GM23248 (cell line): ENCODE data around the gene MEMO1. TPM values are rescaled to one million over a fixed set of nuclear protein-coding genes. Genes with fewer than 3 reads are reported as not detected.

Experiments
- DNase-seq: peaks from one replicate; pipeline ENCODE4 v3.0.0-alpha.2; 2015
- H2AFZ ChIP-seq: fragments of 200-600 bp; sonication (generic); 2 replicates; pipeline ENCODE4 v1.6.1; 2016; ENCODE audit warnings: antibody characterized with exemption
- H3F3A ChIP-seq: fragments of 200-600 bp; sonication (generic); 2 replicates; pipeline ENCODE4 v1.6.1; 2016; ENCODE audit warnings: mild to moderate bottlenecking, antibody characterized with exemption, mixed run types; ENCODE audit not compliant: insufficient read depth
- H3K27ac ChIP-seq: fragments of 200-600 bp; sonication (generic); 2 replicates; pipeline ENCODE4 v1.5.1; 2016; ENCODE audit warnings: mild to moderate bottlenecking
- H3K27me3 ChIP-seq: fragments of 200-600 bp; sonication (generic); replicated peaks from 2 replicates; pipeline ENCODE4 v1.6.1; 2016; ENCODE audit warnings: mild to moderate bottlenecking; ENCODE audit not compliant: insufficient read depth
- H3K36me3 ChIP-seq: fragments of 200-600 bp; sonication (generic); 2 replicates; pipeline ENCODE4 v1.6.1; 2016; ENCODE audit warnings: low read depth, mild to moderate bottlenecking
- H3K4me1 ChIP-seq: fragments of 200-600 bp; sonication (generic); 2 replicates; pipeline ENCODE4 v1.6.1; 2016; ENCODE audit warnings: mild to moderate bottlenecking; ENCODE audit not compliant: insufficient read depth
- H3K4me2 ChIP-seq: fragments of 200-600 bp; sonication (generic); one replicate; pipeline ENCODE4 v1.6.1; 2016; ENCODE audit warnings: mild to moderate bottlenecking; ENCODE audit not compliant: unreplicated experiment
- H3K4me3 ChIP-seq: fragments of 200-600 bp; sonication (generic); 2 replicates; pipeline ENCODE4 v1.5.1; 2016; ENCODE audit warnings: mild to moderate bottlenecking
- H3K79me2 ChIP-seq: fragments of 200-600 bp; sonication (generic); 2 replicates; pipeline ENCODE4 v1.6.1; 2016; ENCODE audit warnings: mild to moderate bottlenecking; ENCODE audit not compliant: insufficient read depth
- H3K9ac ChIP-seq: fragments of 200-600 bp; sonication (generic); 2 replicates; pipeline ENCODE4 v1.6.1; 2016; ENCODE audit warnings: mild to moderate bottlenecking
- H3K9me2 ChIP-seq: fragments of 200-600 bp; sonication (generic); 2 replicates; pipeline ENCODE4 v1.6.1; 2016; ENCODE audit warnings: mixed run types, mild to moderate bottlenecking, moderate library complexity; ENCODE audit not compliant: insufficient read depth
- H3K9me3 ChIP-seq: fragments of 200-600 bp; sonication (generic); one replicate; pipeline ENCODE4 v1.6.1; 2017; ENCODE audit warnings: low read depth
- H4K20me1 ChIP-seq: fragments of 200-600 bp; sonication (generic); 2 replicates; pipeline ENCODE4 v1.6.0; 2016; ENCODE audit not compliant: insufficient read depth
- EZH2 ChIP-seq: fragments of 200-600 bp; sonication (generic); IDR thresholded peaks from 2 replicates; pipeline ENCODE4 v1.6.1; 2018; ENCODE audit warnings: antibody characterized with exemption, mild to moderate bottlenecking; ENCODE audit not compliant: insufficient read depth, poor library complexity, severe bottlenecking
- EZH2phosphoT487 ChIP-seq: fragments of 200-600 bp; sonication (generic); IDR thresholded peaks from 2 replicates; pipeline ENCODE4 v1.6.1; 2018; ENCODE audit warnings: antibody characterized with exemption, moderate library complexity, mild to moderate bottlenecking, low read depth; ENCODE audit not compliant: insufficient read depth
- WGBS, 2 experiments: methylation state at CpG; one replicate each; pipeline ENCODE4 v1.1.6; 2015 to 2017; ENCODE audit warnings: low lambda C conversion rate in 2 of 2, low coverage in 1 of 2; ENCODE audit errors: missing lambda C conversion rate in 2 of 2; 5-methylcytosine and 5-hydroxymethylcytosine counted together
- in situ Hi-C: fragments of 300-500 bp; cut with MboI; formaldehyde crosslinking; loops from 2 replicates; pipeline ENCODE4 v1.15.0; 2020
- polyA plus RNA-seq: library from polyadenylated mRNA; unstranded; fragments of >200 nt; fragmentation: Nextera tagmentation; extraction: Ambion mirVana; gene quantifications from 2 replicates; pipeline ENCODE4 v1.2.1, GENCODE V29; 2016
- total RNA-seq: library from RNA; depleted of rRNA; stranded (reverse); fragments of >200 nt; shearing (Covaris generic); gene quantifications from 2 replicates; pipeline ENCODE4 v1.2.3, GENCODE V29; 2014

Gene MEMO1
- total and polyA plus RNA-seq, 2 experiments from 2014 or later: 36.2 to 46.3 TPM

DNA sequence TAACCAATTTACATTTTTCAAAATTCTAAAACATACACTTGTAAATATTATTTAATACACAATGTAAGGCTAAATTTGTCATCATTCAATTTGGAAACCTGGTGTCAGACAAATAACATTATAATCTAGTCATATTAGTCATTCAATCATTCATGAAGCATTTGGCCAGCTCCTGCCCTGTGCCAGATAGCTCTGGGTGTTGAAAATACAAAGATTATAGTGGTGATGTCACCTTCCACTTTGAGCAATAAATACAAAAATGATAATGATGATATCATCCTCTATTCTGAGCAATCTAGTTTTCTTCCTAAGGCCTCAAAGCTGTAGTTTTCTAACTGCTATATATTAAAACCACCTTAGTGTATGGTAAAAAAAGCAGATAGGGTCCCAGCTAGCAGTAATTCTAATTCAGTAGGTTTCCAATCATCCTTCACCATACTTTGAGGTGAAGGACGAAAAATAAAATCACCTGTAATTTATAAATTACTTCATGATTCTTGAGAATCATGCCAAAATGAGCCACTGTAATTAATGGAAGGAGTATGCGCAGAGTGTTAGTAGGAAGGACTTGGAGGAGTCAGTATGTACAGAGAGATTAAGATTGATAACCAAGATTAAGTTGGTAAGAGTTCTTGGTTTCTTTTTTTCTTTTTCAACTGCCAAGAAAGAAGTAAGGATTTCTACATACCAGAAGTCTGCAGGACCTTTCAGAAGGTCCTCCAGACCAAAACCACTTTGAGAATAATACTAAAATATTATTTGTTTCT is 23.2 kb downstream of the MEMO1 start:
- Histone ChIP-seq H3K36me3 (no peaks in the 10 kb centered on the region), H3K27me3 (no peaks in the 10 kb centered on the region), H3K4me2 (no peak overlapping the region), H2AFZ (no peak overlapping the region), H3F3A (peaks cover 6% of the 10 kb centered on the region; the same call in 1 of the 2 replicates), H3K9me2 (no peaks in the 10 kb centered on the region), H4K20me1 (peaks cover 19% of the 10 kb centered on the region), H3K27ac (no peak overlapping the region), H3K9ac (no peak overlapping the region), H3K4me3 (no peak overlapping the region), H3K79me2 (peaks cover 100% of the 10 kb centered on the region), H3K9me3 (no peaks in the 10 kb centered on the region), H3K4me1 (peaks cover 12% of the 10 kb centered on the region)
- TF ChIP-seq EZH2: no peak
- in situ Hi-C loops: no loop called here
- 58 to 63% methylated on average over 2 of the region's 2 CpGs for WGBS, 2 experiments
- peak; percentile 83 for DNase-seq

- peaks cover 6% of the 10 kb centered on the region; the same call in 1 of the 2 replicates for H3F3A ChIP-seq
- no peaks in the 10 kb centered on the region for H3K36me3 ChIP-seq
- H3K79me2 ChIP-seq: peaks cover 100% of the 10 kb centered on the region
- TF ChIP-seq EZH2phosphoT487: no peak
- H3K4me2 ChIP-seq: no peak overlapping the region
- no peak for DNase-seq
- WGBS, 2 experiments: 71 to 84% methylated on average over 3 of the region's 3 CpGs
- no peaks in the 10 kb centered on the region for H3K9me2 ChIP-seq
- H2AFZ ChIP-seq: no peak overlapping the region
- no peaks in the 10 kb centered on the region for H3K27me3 ChIP-seq
- no peak overlapping the region for H3K27ac ChIP-seq
- H4K20me1 ChIP-seq: peaks cover 16% of the 10 kb centered on the region; the same call in 1 of the 2 replicates
- no peak overlapping the region for H3K9ac ChIP-seq
- no peak overlapping the region for H3K4me3 ChIP-seq
- no peaks in the 10 kb centered on the region for H3K9me3 ChIP-seq
- in situ Hi-C loops: no loop called here
- peaks cover 12% of the 10 kb centered on the region for H3K4me1 ChIP-seq
Measured at GRCh38 chr2:31986906-31987305, 23.9 kb downstream of the MEMO1 start.

GRCh38 chr2:31983762-31984467 is 26.9 kb downstream of the MEMO1 start:
- peaks cover 18% of the 10 kb centered on the region; the same call in 1 of the 2 replicates for H4K20me1 ChIP-seq
- no peak overlapping the region for H3K4me3 ChIP-seq
- TF ChIP-seq EZH2phosphoT487 (no peak), EZH2 (no peak)
- H2AFZ ChIP-seq: no peak overlapping the region
- 97% methylated on average over 5 of the region's 5 CpGs for WGBS, 2 experiments
- H3K4me2 ChIP-seq: no peak overlapping the region
- H3K9me2 ChIP-seq: no peaks in the 10 kb centered on the region
- in situ Hi-C loops: no loop called here
- H3K27ac ChIP-seq: no peak overlapping the region
- no peak overlapping the region for H3K9ac ChIP-seq
- no peaks in the 10 kb centered on the region for H3K27me3 ChIP-seq
- H3K79me2 ChIP-seq: peaks cover 100% of the 10 kb centered on the region
- peaks cover 20% of the 10 kb centered on the region for H3K4me1 ChIP-seq
- peaks cover 14% of the 10 kb centered on the region for H3F3A ChIP-seq
- DNase-seq: no peak
- H3K36me3 ChIP-seq: no peaks in the 10 kb centered on the region
- H3K9me3 ChIP-seq: no peaks in the 10 kb centered on the region

GRCh38 chr2:31980674-31981356 is 30.0 kb downstream of the MEMO1 start:
- 74% methylated on average over 6 of the region's 6 CpGs for WGBS, 2 experiments
- DNase-seq: peak; percentile 35
- Histone ChIP-seq H3K79me2 (peaks cover 100% of the 10 kb centered on the region), H3F3A (peaks cover 8% of the 10 kb centered on the region), H4K20me1 (peaks cover 17% of the 10 kb centered on the region; the same call in 1 of the 2 replicates), H3K9ac (no peak overlapping the region), H3K27ac (no peak overlapping the region), H3K9me3 (no peaks in the 10 kb centered on the region), H3K4me1 (peaks cover 8% of the 10 kb centered on the region), H3K36me3 (no peaks in the 10 kb centered on the region), H3K4me2 (no peak overlapping the region), H2AFZ (no peak overlapping the region), H3K27me3 (no peaks in the 10 kb centered on the region), H3K4me3 (no peak overlapping the region), H3K9me2 (no peaks in the 10 kb centered on the region)
- TF ChIP-seq EZH2: no peak
- in situ Hi-C loops: no loop called here
